Ramos (cell line): ENCODE results near the gene BPIFA2.
"Not testable (repeated sequence)": the region's sequence is repeated elsewhere in the genome, so short reads cannot be mapped to it uniquely, and the experiment has no call there.

ENCODE experiments used
- in situ Hi-C: fragments of 300-500 bp; cut with MboI; formaldehyde crosslinking; loops from one replicate; pipeline ENCODE4 v1.14.3; 2022; ENCODE audit warnings: low sequenced_read_pairs; ENCODE audit not compliant: unreplicated experiment

Gene BPIFA2

GRCh38 chr20:33167859-33168258 is at the start of gene BPIFA2:
Gene BPIFA2 (plus strand): TSS chr20:33168159. CDS start chr20:33169146, 987 bp downstream.
- in situ Hi-C loops, result no loop called here

- in situ Hi-C loops, result no loop called here
Measured at GRCh38 chr20:33119725-33120720, 47.9 kb upstream of the BPIFA2 start.

GRCh38 chr20:33120934-33121333 is 47.0 kb upstream of the BPIFA2 start:
- in situ Hi-C loops, result no loop called here

- in situ Hi-C loops, result not testable (repeated sequence)
Measured at GRCh38 chr20:33122297-33122696, 45.7 kb upstream of the BPIFA2 start.

GRCh38 chr20:33124261-33124660 is 43.7 kb upstream of the BPIFA2 start:
- in situ Hi-C loops, result no loop called here

- in situ Hi-C loops, result no loop called here
Measured at GRCh38 chr20:33124994-33125393, 43.0 kb upstream of the BPIFA2 start.

- in situ Hi-C loops, result no loop called here
Measured at GRCh38 chr20:33125983-33126382, 42.0 kb upstream of the BPIFA2 start.

- in situ Hi-C loops, result no loop called here
Measured at GRCh38 chr20:33127422-33128097, 40.4 kb upstream of the BPIFA2 start.

- in situ Hi-C loops, result no loop called here
Measured at GRCh38 chr20:33130568-33131061, 37.3 kb upstream of the BPIFA2 start.

GRCh38 chr20:33131949-33132473 is 35.9 kb upstream of the BPIFA2 start:
- in situ Hi-C loops, result no loop called here

- in situ Hi-C loops, result no loop called here
Measured at GRCh38 chr20:33132513-33133372, 35.2 kb upstream of the BPIFA2 start.

- in situ Hi-C loops, result no loop called here
Measured at GRCh38 chr20:33133373-33133941, 34.5 kb upstream of the BPIFA2 start.

GRCh38 chr20:33137195-33137594 is 30.8 kb upstream of the BPIFA2 start:
- in situ Hi-C loops, result no loop called here

- in situ Hi-C loops, result no loop called here
Measured at GRCh38 chr20:33139467-33139866, 28.5 kb upstream of the BPIFA2 start.

GRCh38 chr20:33145521-33145920 is 22.4 kb upstream of the BPIFA2 start:
- in situ Hi-C loops, result no loop called here

GRCh38 chr20:33147299-33147698 is 20.7 kb upstream of the BPIFA2 start:
- in situ Hi-C loops, result no loop called here

- in situ Hi-C loops, result no loop called here
Measured at GRCh38 chr20:33148040-33148439, 19.9 kb upstream of the BPIFA2 start.

- in situ Hi-C loops, result no loop called here
Measured at GRCh38 chr20:33154252-33154651, 13.7 kb upstream of the BPIFA2 start.

- in situ Hi-C loops, result no loop called here
Measured at GRCh38 chr20:33158637-33159385, 9.1 kb upstream of the BPIFA2 start.
